ENCODE results near the gene RPSA.

Gene RPSA

GRCh38 chr3:39443530-39443929 lies 37.0 kb downstream of the RPSA start:
- H2BK120ac ChIP-seq (ENCODE audit: low read depth, low read length), result no peak overlapping the region
- H2BK5ac ChIP-seq (ENCODE audit: low read length), result no peak overlapping the region
- H3K27ac ChIP-seq (replicated peaks; ENCODE audit: low read length), result no peak overlapping the region
- no peak overlapping the region for H3K4ac ChIP-seq (ENCODE audit: low read length)
- no peak overlapping the region for H3K9ac ChIP-seq (ENCODE audit: low read depth, low read length, poor library complexity)
- no CpG with 5 or more reads among the region's 4 CpGs for WGBS, 2 donors (ENCODE audit: extremely low coverage in 2 of 2, insufficient read length in 2 of 2, insufficient replicate concordance in 1 of 2)
- H3K4me2 ChIP-seq (ENCODE audit: insufficient read depth, low read length, poor library complexity, severe bottlenecking), result no peak overlapping the region
- no peak overlapping the region for H3K23ac ChIP-seq (ENCODE audit: low read depth, low read length, poor library complexity)
- H3K79me1 ChIP-seq (ENCODE audit: low read depth, low read length), result no peaks in the 10 kb centered on the region
- DNase-seq (ENCODE audit: low spot score), result no peak
- no peak overlapping the region for H3K18ac ChIP-seq (ENCODE audit: low read length)
- no peak overlapping the region for H2AFZ ChIP-seq (ENCODE audit: low read length)
- no peak overlapping the region for H2BK12ac ChIP-seq (ENCODE audit: low read length)
- H3K14ac ChIP-seq (ENCODE audit: low read length), result no peak overlapping the region
- H2AK5ac ChIP-seq (ENCODE audit: low read depth, low read length), result no peak overlapping the region
- H3K36me3 ChIP-seq (replicated peaks in 1 of 2; ENCODE audit: control insufficient read depth in 2 of 2, insufficient read depth in 2 of 2, low read length in 2 of 2), result no peaks in the 10 kb centered on the region
- no peaks in the 10 kb centered on the region for H3K9me3 ChIP-seq (replicated peaks in 1 of 2; ENCODE audit: control insufficient read depth in 2 of 2, insufficient read depth in 1 of 2, low read depth in 1 of 2, low read length in 2 of 2)
- no peak overlapping the region for H3K4me3 ChIP-seq (ENCODE audit: low read length in 2 of 2)
- H3K27me3 ChIP-seq (ENCODE audit: control insufficient read depth in 3 of 3, insufficient read depth in 3 of 3, low read depth in 1 of 3, low read length in 3 of 3), result no peaks in the 10 kb centered on the region
- H2BK15ac ChIP-seq (ENCODE audit: low read length), result no peak overlapping the region
- no peaks in the 10 kb centered on the region for H3K4me1 ChIP-seq (ENCODE audit: control insufficient read depth in 2 of 2, insufficient read depth in 1 of 2, low read depth in 1 of 2, low read length in 2 of 2)
- no peak overlapping the region for H4K91ac ChIP-seq (ENCODE audit: low read depth, low read length, poor library complexity)
- H4K8ac ChIP-seq (ENCODE audit: low read depth, low read length), result no peak overlapping the region

GRCh38 chr3:39445927-39446326 lies 39.4 kb downstream of the RPSA start:
- no peak overlapping the region for H3K23ac ChIP-seq (ENCODE audit: low read depth, low read length, poor library complexity)
- no peak overlapping the region for H3K4me3 ChIP-seq (ENCODE audit: low read length in 2 of 2)
- no peak overlapping the region for H2AK5ac ChIP-seq (ENCODE audit: low read depth, low read length)
- no peak overlapping the region for H2BK120ac ChIP-seq (ENCODE audit: low read depth, low read length)
- no peak for DNase-seq (ENCODE audit: low spot score)
- no peak overlapping the region for H3K9ac ChIP-seq (ENCODE audit: low read depth, low read length, poor library complexity)
- H2BK12ac ChIP-seq (ENCODE audit: low read length), result no peak overlapping the region
- H3K36me3 ChIP-seq (replicated peaks in 1 of 2; ENCODE audit: control insufficient read depth in 2 of 2, insufficient read depth in 2 of 2, low read length in 2 of 2), result no peaks in the 10 kb centered on the region
- no peak overlapping the region for H3K4me2 ChIP-seq (ENCODE audit: insufficient read depth, low read length, poor library complexity, severe bottlenecking)
- no peaks in the 10 kb centered on the region for H3K9me3 ChIP-seq (replicated peaks in 1 of 2; ENCODE audit: control insufficient read depth in 2 of 2, insufficient read depth in 1 of 2, low read depth in 1 of 2, low read length in 2 of 2)
- H4K8ac ChIP-seq (ENCODE audit: low read depth, low read length), result no peak overlapping the region
- no CpG with 5 or more reads among the region's 2 CpGs for WGBS, 2 donors (ENCODE audit: extremely low coverage in 2 of 2, insufficient read length in 2 of 2, insufficient replicate concordance in 1 of 2)
- H3K14ac ChIP-seq (ENCODE audit: low read length), result no peak overlapping the region
- H2BK5ac ChIP-seq (ENCODE audit: low read length), result no peak overlapping the region
- H2BK15ac ChIP-seq (ENCODE audit: low read length), result no peak overlapping the region
- H3K4ac ChIP-seq (ENCODE audit: low read length), result no peak overlapping the region
- H3K27me3 ChIP-seq (ENCODE audit: control insufficient read depth in 3 of 3, insufficient read depth in 3 of 3, low read depth in 1 of 3, low read length in 3 of 3), result no peaks in the 10 kb centered on the region
- H3K27ac ChIP-seq (replicated peaks; ENCODE audit: low read length), result no peak overlapping the region
- H2AFZ ChIP-seq (ENCODE audit: low read length), result no peak overlapping the region
- no peaks in the 10 kb centered on the region for H3K79me1 ChIP-seq (ENCODE audit: low read depth, low read length)
- no peaks in the 10 kb centered on the region for H3K4me1 ChIP-seq (ENCODE audit: control insufficient read depth in 2 of 2, insufficient read depth in 1 of 2, low read depth in 1 of 2, low read length in 2 of 2)
- no peak overlapping the region for H4K91ac ChIP-seq (ENCODE audit: low read depth, low read length, poor library complexity)
- no peak overlapping the region for H3K18ac ChIP-seq (ENCODE audit: low read length)

- H3K4me3 ChIP-seq (ENCODE audit: low read length in 2 of 2), result no peak overlapping the region
- no peak overlapping the region for H3K4me2 ChIP-seq (ENCODE audit: insufficient read depth, low read length, poor library complexity, severe bottlenecking)
- no peaks in the 10 kb centered on the region for H3K27me3 ChIP-seq (ENCODE audit: control insufficient read depth in 3 of 3, insufficient read depth in 3 of 3, low read depth in 1 of 3, low read length in 3 of 3)
- H3K14ac ChIP-seq (ENCODE audit: low read length), result no peak overlapping the region
- no peak overlapping the region for H3K23ac ChIP-seq (ENCODE audit: low read depth, low read length, poor library complexity)
- no peak overlapping the region for H3K4ac ChIP-seq (ENCODE audit: low read length)
- no peak overlapping the region for H2BK15ac ChIP-seq (ENCODE audit: low read length)
- no peaks in the 10 kb centered on the region for H3K79me1 ChIP-seq (ENCODE audit: low read depth, low read length)
- H2BK120ac ChIP-seq (ENCODE audit: low read depth, low read length), result no peak overlapping the region
- WGBS, 2 donors (ENCODE audit: extremely low coverage in 2 of 2, insufficient read length in 2 of 2, insufficient replicate concordance in 1 of 2), result no CpG with 5 or more reads among the region's 2 CpGs
- no peak overlapping the region for H3K18ac ChIP-seq (ENCODE audit: low read length)
- H3K9ac ChIP-seq (ENCODE audit: low read depth, low read length, poor library complexity), result no peak overlapping the region
- no peak overlapping the region for H4K91ac ChIP-seq (ENCODE audit: low read depth, low read length, poor library complexity)
- H3K27ac ChIP-seq (replicated peaks; ENCODE audit: low read length), result no peak overlapping the region
- H4K8ac ChIP-seq (ENCODE audit: low read depth, low read length), result no peak overlapping the region
- H3K9me3 ChIP-seq (replicated peaks in 1 of 2; ENCODE audit: control insufficient read depth in 2 of 2, insufficient read depth in 1 of 2, low read depth in 1 of 2, low read length in 2 of 2), result no peaks in the 10 kb centered on the region
- H3K4me1 ChIP-seq (ENCODE audit: control insufficient read depth in 2 of 2, insufficient read depth in 1 of 2, low read depth in 1 of 2, low read length in 2 of 2), result no peaks in the 10 kb centered on the region
- H2BK12ac ChIP-seq (ENCODE audit: low read length), result no peak overlapping the region
- no peaks in the 10 kb centered on the region for H3K36me3 ChIP-seq (replicated peaks in 1 of 2; ENCODE audit: control insufficient read depth in 2 of 2, insufficient read depth in 2 of 2, low read length in 2 of 2)
- no peak for DNase-seq (ENCODE audit: low spot score)
- H2AFZ ChIP-seq (ENCODE audit: low read length), result no peak overlapping the region
- H2BK5ac ChIP-seq (ENCODE audit: low read length), result no peak overlapping the region
- no peak overlapping the region for H2AK5ac ChIP-seq (ENCODE audit: low read depth, low read length)
Measured at GRCh38 chr3:39446444-39446843, 39.9 kb downstream of the RPSA start.

GRCh38 chr3:39447637-39448483 lies 41.3 kb downstream of the RPSA start:
- no CpG with 5 or more reads among the region's 13 CpGs for WGBS, 2 donors (ENCODE audit: extremely low coverage in 2 of 2, insufficient read length in 2 of 2, insufficient replicate concordance in 1 of 2)
- DNase-seq (ENCODE audit: low spot score), result peak; percentile 87
- Histone ChIP-seq H3K79me1 (ENCODE audit: low read depth, low read length) (no peaks in the 10 kb centered on the region), H3K9me3 (replicated peaks in 1 of 2; ENCODE audit: control insufficient read depth in 2 of 2, insufficient read depth in 1 of 2, low read depth in 1 of 2, low read length in 2 of 2) (no peaks in the 10 kb centered on the region), H4K91ac (ENCODE audit: low read depth, low read length, poor library complexity) (no peak overlapping the region), H3K4ac (ENCODE audit: low read length) (no peak overlapping the region), H4K8ac (ENCODE audit: low read depth, low read length) (no peak overlapping the region), H3K27me3 (ENCODE audit: control insufficient read depth in 3 of 3, insufficient read depth in 3 of 3, low read depth in 1 of 3, low read length in 3 of 3) (no peaks in the 10 kb centered on the region), H3K18ac (ENCODE audit: low read length) (no peak overlapping the region), H2BK12ac (ENCODE audit: low read length) (no peak overlapping the region), H3K9ac (ENCODE audit: low read depth, low read length, poor library complexity) (no peak overlapping the region), H3K14ac (ENCODE audit: low read length) (no peak overlapping the region), H3K4me3 (ENCODE audit: low read length in 2 of 2) (no peak overlapping the region), H2BK15ac (ENCODE audit: low read length) (no peak overlapping the region), H2BK5ac (ENCODE audit: low read length) (no peak overlapping the region), H3K36me3 (replicated peaks in 1 of 2; ENCODE audit: control insufficient read depth in 2 of 2, insufficient read depth in 2 of 2, low read length in 2 of 2) (no peaks in the 10 kb centered on the region), H3K23ac (ENCODE audit: low read depth, low read length, poor library complexity) (no peak overlapping the region), H2AFZ (ENCODE audit: low read length) (no peak overlapping the region), H3K27ac (replicated peaks; ENCODE audit: low read length) (no peak overlapping the region), H3K4me1 (ENCODE audit: control insufficient read depth in 2 of 2, insufficient read depth in 1 of 2, low read depth in 1 of 2, low read length in 2 of 2) (no peaks in the 10 kb centered on the region), H3K4me2 (ENCODE audit: insufficient read depth, low read length, poor library complexity, severe bottlenecking) (no peak overlapping the region), H2BK120ac (ENCODE audit: low read depth, low read length) (no peak overlapping the region), H2AK5ac (ENCODE audit: low read depth, low read length) (no peak overlapping the region)

Measured in neuronal stem cell (in vitro differentiated cells).